MCF 10A (cell line): ENCODE data around the gene CACUL1. TPM values are rescaled to one million over a fixed set of nuclear protein-coding genes. Genes with fewer than 3 reads are reported as not detected.

ENCODE experiments used
- BruUV-seq: library from RNA; stranded (reverse); fragments of 400-500 nt; replicated peaks from 2 replicates; lab custom pipeline; 2021; lab: Mats Ljungman, UMichigan
- CTCF ChIA-PET: fragments of 300-600 bp; sonication (Branson Sonifier 250); formaldehyde crosslinking; extraction: SDS; loops from one replicate; lab custom pipeline; 2021; ENCODE audit warnings: antibody characterized with exemption, inconsistent platforms; lab: Yijun Ruan, JAX
- POLR2A ChIA-PET: fragments of 300-600, 350-650 bp; sonication (Branson Sonifier 250); formaldehyde crosslinking; extraction: SDS; loops from one replicate; lab custom pipeline; 2020; ENCODE audit warnings: antibody characterized with exemption, inconsistent platforms; lab: Yijun Ruan, JAX
- DNase-seq: peaks from one replicate; pipeline ENCODE4 v3.0.0-alpha.2; 2018; ENCODE audit not compliant: unreplicated experiment
- H3K27ac Mint-ChIP-seq: one replicate; pipeline ENCODE4 v1.8.0; 2022; ENCODE audit warnings: mild to moderate bottlenecking, low read depth, mixed read lengths; ENCODE audit not compliant: unreplicated experiment
- H3K27me3 Mint-ChIP-seq: one replicate; pipeline ENCODE4 v1.8.0; 2022; ENCODE audit warnings: mixed read lengths; ENCODE audit not compliant: insufficient read depth, unreplicated experiment
- H3K36me3 Mint-ChIP-seq: one replicate; pipeline ENCODE4 v1.8.0; 2022; ENCODE audit warnings: mild to moderate bottlenecking, moderate library complexity, mixed read lengths; ENCODE audit not compliant: insufficient read depth, unreplicated experiment
- H3K4me1 Mint-ChIP-seq: one replicate; pipeline ENCODE4 v1.8.0; 2022; ENCODE audit warnings: mixed read lengths; ENCODE audit not compliant: insufficient read depth, unreplicated experiment
- H3K4me3 Mint-ChIP-seq: one replicate; pipeline ENCODE4 v1.8.0; 2022; ENCODE audit warnings: mild to moderate bottlenecking, moderate library complexity, mixed read lengths; ENCODE audit not compliant: unreplicated experiment
- H3K9me3 Mint-ChIP-seq: one replicate; pipeline ENCODE4 v1.8.0; 2022; ENCODE audit warnings: mixed read lengths; ENCODE audit not compliant: unreplicated experiment
- intact Hi-C: fragments of 100-400 bp; cut with micrococcal nuclease; formaldehyde crosslinking; loops from 2 replicates; pipeline ENCODE4 v1.14.1; 2022
- total RNA-seq: library from RNA; stranded (reverse); gene quantifications from 2 replicates; pipeline ENCODE4 v1.2.3, GENCODE V29; 2022
- TF ChIP-seq, protein P1 (sequence below): fragments of 200-600 bp; IDR thresholded peaks from one replicate; pipeline ENCODE4 v1.8.0; 2022; ENCODE audit warnings: antibody characterized with exemption, mild to moderate bottlenecking; ENCODE audit not compliant: unreplicated experiment

CACUL1 gene
- total RNA-seq, 1 experiment from 2014 or later, result 45.9 TPM

DNA sequence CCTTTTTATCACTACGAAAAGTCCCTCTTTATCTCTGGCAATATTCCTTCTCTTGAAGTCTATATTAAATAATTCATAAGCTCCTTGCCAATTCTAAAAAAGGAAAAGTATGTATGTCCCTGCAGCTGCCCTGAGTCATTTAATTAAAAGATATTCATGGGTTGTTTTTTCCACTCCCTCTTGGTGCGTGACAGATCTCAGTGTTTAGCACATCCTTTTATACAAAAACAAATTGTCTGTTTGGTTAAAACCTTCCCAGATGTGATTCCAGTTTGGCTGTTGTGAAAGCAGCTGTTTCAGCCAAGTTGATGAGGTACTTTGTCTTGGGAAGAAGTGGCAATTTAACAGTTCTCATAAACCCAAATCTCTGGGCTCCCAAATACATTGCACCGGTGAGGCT is 125.6 kb downstream of the CACUL1 start:
- TF ChIP-seq, protein P1, sequence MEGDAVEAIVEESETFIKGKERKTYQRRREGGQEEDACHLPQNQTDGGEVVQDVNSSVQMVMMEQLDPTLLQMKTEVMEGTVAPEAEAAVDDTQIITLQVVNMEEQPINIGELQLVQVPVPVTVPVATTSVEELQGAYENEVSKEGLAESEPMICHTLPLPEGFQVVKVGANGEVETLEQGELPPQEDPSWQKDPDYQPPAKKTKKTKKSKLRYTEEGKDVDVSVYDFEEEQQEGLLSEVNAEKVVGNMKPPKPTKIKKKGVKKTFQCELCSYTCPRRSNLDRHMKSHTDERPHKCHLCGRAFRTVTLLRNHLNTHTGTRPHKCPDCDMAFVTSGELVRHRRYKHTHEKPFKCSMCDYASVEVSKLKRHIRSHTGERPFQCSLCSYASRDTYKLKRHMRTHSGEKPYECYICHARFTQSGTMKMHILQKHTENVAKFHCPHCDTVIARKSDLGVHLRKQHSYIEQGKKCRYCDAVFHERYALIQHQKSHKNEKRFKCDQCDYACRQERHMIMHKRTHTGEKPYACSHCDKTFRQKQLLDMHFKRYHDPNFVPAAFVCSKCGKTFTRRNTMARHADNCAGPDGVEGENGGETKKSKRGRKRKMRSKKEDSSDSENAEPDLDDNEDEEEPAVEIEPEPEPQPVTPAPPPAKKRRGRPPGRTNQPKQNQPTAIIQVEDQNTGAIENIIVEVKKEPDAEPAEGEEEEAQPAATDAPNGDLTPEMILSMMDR, result no peak
- ChIA-PET POLR2A (interaction anchor here (0.6 to 1.2 kb wide), 2 partner anchors 45 to 403 kb away, joined by 3 read pairs; no protein-coding TSS in a partner anchor), CTCF (no interaction called here)
- no peak for DNase-seq
- Mint-ChIP-seq H3K27ac (no peak overlapping the region), H3K27me3 (peaks cover 36% of the 10 kb centered on the region), H3K4me3 (no peak overlapping the region), H3K4me1 (no peaks in the 10 kb centered on the region), H3K9me3 (no peaks in the 10 kb centered on the region), H3K36me3 (no peaks in the 10 kb centered on the region)
- no TSS peak for BruUV-seq
- intact Hi-C loops, result no loop called here

DNA sequence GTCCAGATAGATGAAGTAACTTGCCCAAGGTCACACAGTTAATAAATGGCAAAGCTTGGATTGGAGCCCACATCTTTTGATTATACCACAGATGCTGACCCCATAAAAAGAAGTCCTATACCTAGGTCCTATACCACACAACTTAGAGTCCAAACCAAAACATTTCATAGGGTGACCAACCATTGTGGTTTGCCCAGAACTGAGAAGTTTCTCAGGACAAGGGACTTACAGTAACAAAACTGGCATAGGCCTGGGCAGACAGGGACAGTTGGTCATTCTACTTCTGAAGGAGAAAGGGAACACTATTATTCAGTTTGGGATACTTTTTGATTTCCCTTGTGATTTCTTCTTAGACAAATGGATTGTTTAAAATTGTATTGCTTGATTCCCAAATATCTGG is 126.4 kb downstream of the CACUL1 start:
- Mint-ChIP-seq H3K27ac (no peak overlapping the region), H3K27me3 (peaks cover 36% of the 10 kb centered on the region), H3K4me3 (no peak overlapping the region), H3K9me3 (no peaks in the 10 kb centered on the region), H3K4me1 (no peaks in the 10 kb centered on the region), H3K36me3 (no peaks in the 10 kb centered on the region)
- BruUV-seq, result no TSS peak
- CTCF ChIA-PET, result interaction anchor here (0.6 kb wide), 1 partner anchor 35 kb away, joined by 4 read pairs; no protein-coding TSS in a partner anchor
- intact Hi-C loops, result no loop called here
- TF ChIP-seq, protein P1, result no peak
- DNase-seq, result no peak
- POLR2A ChIA-PET, result no interaction called here

DNA sequence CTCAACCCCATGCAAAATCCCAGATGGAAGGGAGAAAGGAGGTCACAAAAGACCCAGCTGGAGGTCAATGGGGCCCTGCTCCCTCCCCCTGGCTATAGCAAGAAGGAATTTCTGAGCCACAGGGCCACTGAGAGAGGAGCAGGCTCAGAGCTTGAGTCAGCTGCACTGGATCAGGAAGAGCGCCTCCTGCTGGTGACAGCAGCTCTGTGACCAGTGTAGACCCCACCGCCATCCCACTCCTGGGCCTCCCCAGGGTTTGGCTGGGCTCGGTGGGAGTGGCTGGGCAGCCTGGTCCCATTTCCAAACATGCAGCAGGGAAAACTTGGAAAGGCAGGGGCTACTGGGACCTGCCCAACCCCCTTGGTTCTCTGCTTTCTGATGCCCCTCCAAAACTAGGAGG is 127.8 kb downstream of the CACUL1 start:
- H3K9me3 Mint-ChIP-seq, result no peaks in the 10 kb centered on the region
- DNase-seq, result no peak

More for the DNA sequence above, 127.8 kb downstream of the CACUL1 start:
- no TSS peak for BruUV-seq
- no peak overlapping the region for H3K27ac Mint-ChIP-seq
- ChIA-PET CTCF (interaction anchor here (0.6 to 1.4 kb wide), 5 partner anchors 44 to 612 kb away, joined by 3 to 4 read pairs (median 3); no protein-coding TSS in a partner anchor), POLR2A (interaction anchor here (0.7 to 1.2 kb wide), 2 partner anchors 11 to 18 kb away, joined by 3 read pairs; no protein-coding TSS in a partner anchor)
- H3K36me3 Mint-ChIP-seq, result no peaks in the 10 kb centered on the region
- TF ChIP-seq, protein P1, result peak; percentile 36
- no peaks in the 10 kb centered on the region for H3K4me1 Mint-ChIP-seq
- intact Hi-C loops, result no loop called here
- no peak overlapping the region for H3K4me3 Mint-ChIP-seq
- H3K27me3 Mint-ChIP-seq, result peaks cover 34% of the 10 kb centered on the region

Other genes starting within 250 kb of the CACUL1 start
- gene PRLHR, start 159.3 kb downstream of the CACUL1 start, total RNA-seq, result not detected in 2 replicates